C4-2B (cell line): Measurements from ENCODE around the gene BHLHE40.

Source experiments
- CTCF ChIP-seq: fragments of 450-650 bp; conservative IDR thresholded peaks from 2 replicates; pipeline ENCODE4 v1.5.1; 2017; ENCODE audit warnings: mild to moderate bottlenecking
- ZFX ChIP-seq: fragments of 450-650 bp; IDR thresholded peaks from 2 replicates; pipeline ENCODE4 v1.6.1; 2017

- no peak for TF ChIP-seq CTCF
- TF ChIP-seq ZFX: no peak
Observed at GRCh38 chr3:5032844-5033243, 53.6 kb downstream of the BHLHE40 start.
